HG03469 (cell line): ENCODE measurements around the gene RC3H1.
"Not testable (repeated sequence)": the region's sequence is repeated elsewhere in the genome, so short reads cannot be mapped to it uniquely, and the experiment has no call there.

Source experiments
- ATAC-seq: cut with Tn5 transposase; IDR thresholded peaks from one replicate; pipeline ENCODE4 v1.9.1; 2021; ENCODE audit warnings: mild to moderate bottlenecking, moderate library complexity, moderate number of reproducible peaks; ENCODE audit not compliant: unreplicated experiment

RC3H1 gene

GRCh38 chr1:174031099-174031498 is 8.9 kb upstream of the RC3H1 start:
- ATAC-seq, result no peak

- ATAC-seq, result no peak
These were observed 6.3 kb upstream of the RC3H1 start for GRCh38 chr1:174028495-174028894.

- no peak for ATAC-seq
These were observed 1.3 kb upstream of the RC3H1 start for GRCh38 chr1:174023440-174023839.

GRCh38 chr1:174022976-174023277 is 770 bp upstream of the RC3H1 start:
- no peak for ATAC-seq

- peak; percentile 1 for ATAC-seq
These were observed 522 bp downstream of the RC3H1 start for GRCh38 chr1:174021591-174022079.

- ATAC-seq, result no peak
These were observed 3.6 kb downstream of the RC3H1 start for GRCh38 chr1:174018565-174018964.

- no peak for ATAC-seq
These were observed 4.8 kb downstream of the RC3H1 start for GRCh38 chr1:174017231-174017970.

- no peak for ATAC-seq
These were observed 8.2 kb downstream of the RC3H1 start for GRCh38 chr1:174013864-174014418.

- ATAC-seq, result no peak
These were observed 13.2 kb downstream of the RC3H1 start for GRCh38 chr1:174008979-174009378.

- ATAC-seq, result no peak
These were observed 13.9 kb downstream of the RC3H1 start for GRCh38 chr1:174008269-174008668.

- no peak for ATAC-seq
These were observed 14.3 kb downstream of the RC3H1 start for GRCh38 chr1:174007851-174008250.

GRCh38 chr1:174005032-174005431 is 17.1 kb downstream of the RC3H1 start:
- peak; percentile 96 for ATAC-seq

- ATAC-seq, result no peak
These were observed 18.3 kb downstream of the RC3H1 start for GRCh38 chr1:174003867-174004266.

- ATAC-seq, result no peak
These were observed 20.6 kb downstream of the RC3H1 start for GRCh38 chr1:174001573-174001972.

GRCh38 chr1:174000371-174000770 is 21.8 kb downstream of the RC3H1 start:
- no peak for ATAC-seq

- no peak for ATAC-seq
These were observed 24.4 kb downstream of the RC3H1 start for GRCh38 chr1:173997791-173998190.

GRCh38 chr1:173996995-173997394 is 25.2 kb downstream of the RC3H1 start:
- no peak for ATAC-seq

- ATAC-seq, result no peak
These were observed 26.7 kb downstream of the RC3H1 start for GRCh38 chr1:173995475-173995874.

- not testable (repeated sequence) for ATAC-seq
These were observed 28.2 kb downstream of the RC3H1 start for GRCh38 chr1:173993948-173994347.

GRCh38 chr1:173988068-173988467 is 34.1 kb downstream of the RC3H1 start:
- no peak for ATAC-seq

- no peak for ATAC-seq
These were observed 35.2 kb downstream of the RC3H1 start for GRCh38 chr1:173986951-173987350.

GRCh38 chr1:173970252-173970651 is 51.9 kb downstream of the RC3H1 start:
- ATAC-seq, result no peak

GRCh38 chr1:173965896-173966295 is 56.3 kb downstream of the RC3H1 start:
- not testable (repeated sequence) for ATAC-seq
